Measurements from ENCODE around the gene C16orf92. TPM values are rescaled to one million over a fixed set of nuclear protein-coding genes. Genes with fewer than 3 reads are reported as not detected.

C16orf92 gene
- total RNA-seq, 3 donors from 2014 or later: not detected

DNA sequence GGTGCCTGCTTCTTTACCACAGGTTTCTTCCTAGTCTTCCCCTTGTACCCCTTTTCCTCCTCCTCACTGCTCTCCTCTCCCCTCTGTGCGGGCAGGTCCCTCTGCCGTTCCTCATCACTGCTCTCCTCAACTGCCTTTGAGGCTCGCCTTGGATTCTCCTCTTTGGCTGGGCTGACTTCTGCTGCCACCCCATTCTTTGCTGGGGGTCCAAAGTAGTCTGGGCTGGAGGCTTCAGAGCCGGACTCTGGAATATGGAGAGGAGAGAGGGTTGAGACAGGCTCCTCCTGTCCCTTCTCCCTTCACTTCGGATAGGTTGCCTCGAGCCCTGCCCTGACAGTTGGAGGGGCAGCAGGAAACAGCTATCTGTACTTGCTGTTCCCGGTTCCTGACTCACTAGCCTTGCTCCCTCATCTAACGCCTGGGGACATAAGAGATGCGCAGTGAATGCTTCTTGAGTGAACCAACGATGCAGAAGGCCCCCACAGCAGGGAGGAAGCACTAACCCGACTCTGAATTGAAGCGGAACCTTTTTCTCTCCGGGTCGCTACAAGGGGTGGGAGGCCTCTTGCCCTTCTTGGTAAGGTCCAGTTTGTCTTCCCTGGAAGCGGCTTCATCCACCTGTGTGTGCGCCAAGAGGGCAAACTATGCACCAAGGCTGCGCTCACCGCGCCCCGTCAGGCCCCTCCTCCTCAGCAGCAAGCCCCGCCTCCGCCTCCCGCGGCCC, 28.2 kb upstream of the C16orf92 start:
- DNase-seq (peak; percentile 66), ATAC-seq (peak; percentile 47 to 59)
- H3K36me3 Mint-ChIP-seq (ENCODE audit: insufficient read depth): peaks cover 23% of the 10 kb centered on the region
- peaks cover 36% of the 10 kb centered on the region for H3K4me1 Mint-ChIP-seq (ENCODE audit: low read depth)
- no peaks in the 10 kb centered on the region for H3K9me3 Mint-ChIP-seq
- H3K27me3 Mint-ChIP-seq (ENCODE audit: low read depth): no peaks in the 10 kb centered on the region
- H3K4me3 Mint-ChIP-seq: peak overlapping the region; percentile 98

DNA sequence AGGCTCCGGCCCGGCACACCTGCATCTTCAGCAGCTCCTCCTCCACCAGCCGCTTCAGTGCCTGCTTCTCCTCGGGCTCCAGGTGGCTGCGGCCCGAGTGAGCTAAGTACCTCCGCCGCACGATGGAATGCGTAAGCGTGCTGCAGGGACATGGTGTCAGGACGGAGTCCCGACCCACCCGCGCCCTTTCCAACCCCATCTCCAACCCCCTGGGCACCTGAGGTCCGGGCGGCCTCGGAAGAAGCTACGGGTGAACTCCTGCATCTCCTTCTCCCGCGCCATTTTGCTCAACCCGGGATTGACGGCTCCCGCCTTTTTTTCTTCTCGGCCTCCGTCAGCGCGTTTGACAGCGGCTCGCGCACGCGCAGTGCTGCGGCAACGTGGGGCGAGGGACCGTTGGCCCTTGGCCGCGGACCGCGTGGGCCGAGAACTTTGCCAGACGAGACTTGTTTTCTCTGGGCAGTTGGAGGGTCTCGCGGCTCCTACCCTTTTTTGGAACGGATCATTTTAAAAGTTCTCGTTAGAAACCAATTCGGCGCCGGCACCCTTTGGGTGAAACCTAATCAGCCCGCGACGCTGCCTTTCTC, 27.6 kb upstream of the C16orf92 start, which contains the start of gene HIRIP3:
Gene HIRIP3 (minus strand): TSS at position 294 of the 587 bp plus-strand sequence. CDS start 12 bp downstream, at position 282.
- H3K36me3 Mint-ChIP-seq (ENCODE audit: insufficient read depth): peaks cover 21% of the 10 kb centered on the region

DNA sequence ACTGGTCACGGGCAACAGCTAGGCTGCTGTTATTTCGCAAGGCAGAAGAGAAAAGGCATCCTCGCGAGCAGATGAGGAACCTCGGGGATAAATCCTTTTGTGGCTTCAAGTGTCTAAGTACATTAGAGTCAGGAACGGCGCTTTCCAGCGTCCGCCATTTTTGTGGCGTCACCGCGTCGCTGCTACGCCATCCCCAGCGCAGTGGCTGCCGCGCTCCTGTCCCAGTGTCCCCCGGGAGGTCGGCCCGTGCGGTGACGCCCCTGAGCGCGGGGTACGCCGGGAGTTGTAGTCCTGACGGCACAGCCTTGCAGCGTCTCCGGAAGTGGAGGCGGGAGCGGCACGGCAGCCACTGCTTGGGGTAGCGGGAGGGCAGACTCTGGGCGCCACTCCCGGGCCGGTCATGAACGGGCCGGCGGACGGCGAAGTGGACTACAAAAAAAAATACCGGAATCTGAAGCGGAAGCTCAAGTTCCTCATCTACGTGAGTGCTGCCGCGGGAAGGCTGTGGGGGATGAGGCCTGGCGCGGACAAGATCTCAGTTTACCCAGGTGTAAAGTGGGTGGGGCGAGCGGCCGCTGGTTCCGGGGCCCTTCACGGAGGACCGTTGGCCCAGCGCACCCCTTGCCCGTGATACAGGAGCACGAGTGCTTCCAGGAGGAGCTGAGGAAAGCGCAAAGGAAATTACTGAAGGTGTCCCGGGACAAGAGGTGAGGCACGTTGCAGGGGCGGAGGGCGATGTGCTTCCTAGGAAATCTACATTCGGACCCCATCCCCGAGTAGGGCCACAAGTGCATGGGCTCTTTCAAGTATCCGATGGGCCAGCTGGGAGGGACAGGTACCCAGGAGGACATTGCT, 26.9 kb upstream of the C16orf92 start, which contains the start of gene INO80E:
Gene INO80E (plus strand): TSS at position 331 of the 855 bp plus-strand sequence. CDS start 70 bp downstream, at position 401.
- no peaks in the 10 kb centered on the region for H3K27me3 Mint-ChIP-seq (ENCODE audit: low read depth)
- H3K4me3 Mint-ChIP-seq: peak within 1 kb of the TSS; percentile 98
- H3K36me3 Mint-ChIP-seq (ENCODE audit: insufficient read depth): peaks cover 21% of the 10 kb centered on the region
- peaks cover 36% of the 10 kb centered on the region for H3K4me1 Mint-ChIP-seq (ENCODE audit: low read depth)
- H3K9me3 Mint-ChIP-seq: no peaks in the 10 kb centered on the region
- ATAC-seq: peak; percentile 97
- peak; percentile 99 for DNase-seq

More for the DNA sequence above, 27.6 kb upstream of the C16orf92 start, which contains the start of gene HIRIP3:
- Mint-ChIP-seq H3K9me3 (no peaks in the 10 kb centered on the region), H3K4me1 (ENCODE audit: low read depth) (peaks cover 36% of the 10 kb centered on the region), H3K4me3 (peak within 1 kb of the TSS; percentile 98), H3K27me3 (ENCODE audit: low read depth) (no peaks in the 10 kb centered on the region)
- DNase-seq (peak; percentile 79), ATAC-seq (peak; percentile 64 to 72)

DNA sequence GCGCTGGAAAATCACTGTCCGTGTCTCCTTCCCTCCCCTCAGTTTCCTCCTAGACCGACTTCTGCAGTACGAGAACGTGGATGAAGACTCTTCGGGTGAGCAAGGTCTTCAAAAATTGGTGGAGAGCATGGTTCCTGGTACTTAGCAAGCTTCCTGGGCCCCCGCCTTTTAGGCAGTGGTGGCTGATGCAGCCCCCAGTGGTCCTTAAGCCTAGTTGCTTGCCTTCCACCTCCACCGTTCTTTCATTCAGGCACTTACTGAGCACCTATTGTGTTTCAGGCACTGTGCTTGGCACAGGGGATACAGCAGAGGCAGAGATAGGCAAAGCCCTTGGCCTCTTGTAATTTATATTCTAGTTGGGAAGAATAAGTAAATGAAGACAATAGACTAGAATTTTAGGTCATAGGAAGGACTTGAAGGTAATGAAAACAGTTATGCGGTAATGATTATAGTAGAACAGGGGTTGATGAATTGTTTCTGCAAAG, 26.2 kb upstream of the C16orf92 start:
- H3K9me3 Mint-ChIP-seq: no peaks in the 10 kb centered on the region
- H3K36me3 Mint-ChIP-seq (ENCODE audit: insufficient read depth): peaks cover 21% of the 10 kb centered on the region
- H3K4me1 Mint-ChIP-seq (ENCODE audit: low read depth): peaks cover 36% of the 10 kb centered on the region
- H3K4me3 Mint-ChIP-seq: peak overlapping the region; percentile 98
- ATAC-seq: no peak
- no peaks in the 10 kb centered on the region for H3K27me3 Mint-ChIP-seq (ENCODE audit: low read depth)
- DNase-seq: no peak

DNA sequence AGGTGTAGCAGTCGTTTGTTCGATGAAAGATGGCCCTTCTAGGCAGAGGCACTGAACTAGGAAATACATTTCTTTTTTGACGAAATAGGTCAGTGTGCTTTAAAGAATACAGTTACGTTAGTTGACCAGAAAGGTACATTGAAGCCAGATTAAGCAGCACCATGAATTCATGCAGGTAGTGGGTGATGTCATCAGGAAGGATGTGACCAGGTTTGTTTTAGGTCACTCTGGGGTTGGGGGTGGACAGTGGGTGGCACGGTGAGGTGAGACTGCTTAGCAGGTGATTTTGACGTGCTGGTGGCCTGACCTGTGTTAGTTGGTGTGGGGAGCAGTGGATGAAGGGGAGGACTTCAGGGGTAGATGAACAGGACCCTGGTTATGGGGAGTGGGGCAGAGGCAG, 23.4 kb upstream of the C16orf92 start:
- DNase-seq (no peak), ATAC-seq (no peak)
- Mint-ChIP-seq H3K4me3 (no peak overlapping the region), H3K9me3 (no peaks in the 10 kb centered on the region), H3K36me3 (ENCODE audit: insufficient read depth) (peaks cover 11% of the 10 kb centered on the region), H3K27me3 (ENCODE audit: low read depth) (no peaks in the 10 kb centered on the region), H3K4me1 (ENCODE audit: low read depth) (peaks cover 27% of the 10 kb centered on the region)

DNA sequence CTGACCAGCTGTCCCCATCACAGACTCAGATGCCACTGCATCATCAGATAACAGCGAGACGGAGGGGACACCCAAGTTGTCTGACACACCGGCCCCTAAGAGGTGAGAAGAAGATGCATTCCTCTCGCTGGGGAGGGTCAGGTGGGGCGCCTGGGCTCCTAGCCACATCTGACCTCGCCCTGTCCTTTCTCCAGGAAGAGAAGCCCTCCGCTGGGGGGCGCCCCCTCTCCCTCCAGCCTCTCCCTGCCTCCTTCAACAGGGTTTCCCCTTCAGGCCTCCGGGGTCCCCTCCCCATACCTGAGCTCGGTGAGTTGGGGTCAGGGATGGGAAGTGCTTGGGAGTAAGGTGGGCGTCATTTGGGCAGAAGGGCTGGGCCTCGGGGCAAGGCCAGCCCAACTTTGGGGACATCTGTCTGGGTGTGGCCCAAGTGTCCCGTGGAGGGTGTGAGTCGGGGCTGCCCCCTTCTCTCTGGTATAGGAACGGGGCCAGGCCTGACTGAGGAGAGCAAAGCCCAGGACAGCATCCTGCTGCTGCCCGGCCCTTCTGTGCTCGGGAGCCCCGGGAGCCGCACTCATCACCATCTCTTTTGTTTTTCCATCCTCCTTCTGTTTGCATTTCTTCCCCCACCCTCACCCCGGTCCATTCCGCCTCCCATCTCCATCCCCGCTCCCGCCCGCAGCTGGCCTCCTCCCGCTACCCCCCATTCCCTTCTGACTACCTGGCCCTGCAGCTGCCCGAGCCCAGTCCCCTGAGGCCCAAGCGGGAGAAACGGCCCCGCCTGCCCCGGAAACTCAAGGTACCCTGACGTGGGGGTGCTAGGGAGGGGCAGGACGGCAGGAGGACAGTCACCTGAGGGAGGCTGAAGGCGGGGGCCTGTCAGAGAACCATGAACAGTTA, 22.0 kb upstream of the C16orf92 start:
- no peaks in the 10 kb centered on the region for H3K27me3 Mint-ChIP-seq (ENCODE audit: low read depth)
- no peaks in the 10 kb centered on the region for H3K9me3 Mint-ChIP-seq
- peaks cover 15% of the 10 kb centered on the region for H3K4me1 Mint-ChIP-seq (ENCODE audit: low read depth)
- DNase-seq (no peak), ATAC-seq (no peak)
- peaks cover 11% of the 10 kb centered on the region for H3K36me3 Mint-ChIP-seq (ENCODE audit: insufficient read depth)
- no peak overlapping the region for H3K4me3 Mint-ChIP-seq

DNA sequence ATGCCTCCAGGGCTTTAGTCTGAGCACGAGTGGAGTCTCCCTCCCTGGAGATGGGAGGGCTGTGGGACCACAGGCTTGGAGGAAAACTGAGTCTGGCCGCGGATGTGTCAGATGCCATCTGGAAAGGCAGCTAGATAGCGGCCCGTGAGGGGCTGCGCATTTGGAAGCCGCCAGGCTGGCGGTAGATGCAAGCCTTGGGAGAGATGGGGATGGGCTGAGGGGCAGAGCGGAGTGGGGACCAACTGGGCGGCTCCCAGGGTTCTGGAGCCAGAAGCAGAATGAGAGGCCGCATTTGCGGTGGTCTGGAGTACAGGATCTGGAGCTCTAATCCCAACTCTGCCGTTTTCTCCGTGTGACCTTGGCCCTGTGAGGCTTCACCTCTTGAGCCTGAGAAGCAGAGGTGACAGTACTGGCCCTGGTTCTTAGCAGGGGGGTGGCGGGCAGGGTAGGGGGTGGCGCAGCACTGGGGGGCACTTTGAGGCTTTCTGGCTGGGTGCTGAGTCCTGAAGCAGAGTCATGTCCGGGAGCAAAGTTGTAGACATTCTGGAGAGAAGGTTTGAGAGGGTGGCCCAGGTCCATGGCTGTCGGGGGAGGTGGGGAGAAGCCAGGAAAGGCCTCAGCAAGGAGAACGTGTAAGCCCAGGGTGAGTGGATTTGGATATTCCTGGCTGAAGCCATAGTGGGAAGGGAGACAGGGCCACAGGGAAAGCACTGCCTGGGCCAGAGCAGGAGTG, 20.2 kb upstream of the C16orf92 start:
- H3K27me3 Mint-ChIP-seq (ENCODE audit: low read depth): no peaks in the 10 kb centered on the region
- peaks cover 11% of the 10 kb centered on the region for H3K36me3 Mint-ChIP-seq (ENCODE audit: insufficient read depth)
- H3K4me1 Mint-ChIP-seq (ENCODE audit: low read depth): peaks cover 8% of the 10 kb centered on the region
- no peak overlapping the region for H3K4me3 Mint-ChIP-seq
- no peak for ATAC-seq
- no peak for DNase-seq
- H3K9me3 Mint-ChIP-seq: no peaks in the 10 kb centered on the region

DNA sequence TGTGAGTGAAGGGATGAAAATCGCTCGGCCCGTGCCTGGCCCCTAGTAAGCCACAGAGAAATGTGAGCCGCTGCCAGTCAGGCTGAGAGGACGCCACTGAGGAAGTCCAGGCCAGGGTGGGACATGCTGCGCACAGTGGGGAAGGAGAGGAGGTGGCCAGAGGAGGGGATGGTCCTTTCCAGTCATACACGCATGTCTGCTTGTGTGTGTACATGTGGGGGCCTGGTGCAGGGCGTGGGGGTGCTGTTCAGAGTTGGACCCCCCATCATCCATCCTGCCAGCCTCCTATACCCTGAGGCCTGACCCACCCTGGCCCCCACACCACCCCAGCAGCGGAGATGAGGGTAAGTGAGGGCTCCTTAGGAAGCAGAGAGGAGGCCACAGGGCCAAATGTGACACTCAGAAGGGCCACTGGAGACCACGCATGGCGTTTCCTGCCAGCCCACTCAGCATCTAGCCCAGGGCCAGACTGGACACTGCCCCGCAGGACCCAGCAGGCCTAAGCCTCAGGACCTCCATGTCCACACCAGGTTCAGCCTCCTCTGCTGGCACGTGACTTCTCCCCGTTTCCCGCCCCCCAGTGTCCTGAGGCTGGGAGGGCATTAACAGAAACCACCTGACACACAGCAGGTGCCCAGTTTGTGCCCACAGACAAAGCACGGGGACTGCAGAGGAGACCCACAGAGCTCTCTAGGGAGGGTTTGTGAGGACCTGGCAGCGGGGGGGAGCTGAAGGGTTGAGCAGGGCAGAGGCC, 19.2 kb upstream of the C16orf92 start:
- H3K36me3 Mint-ChIP-seq (ENCODE audit: insufficient read depth): peaks cover 8% of the 10 kb centered on the region
- DNase-seq (no peak), ATAC-seq (no peak)
- no peak overlapping the region for H3K4me3 Mint-ChIP-seq
- no peaks in the 10 kb centered on the region for H3K9me3 Mint-ChIP-seq
- H3K4me1 Mint-ChIP-seq (ENCODE audit: low read depth): peaks cover 3% of the 10 kb centered on the region
- peaks cover 4% of the 10 kb centered on the region for H3K27me3 Mint-ChIP-seq (ENCODE audit: low read depth)

DNA sequence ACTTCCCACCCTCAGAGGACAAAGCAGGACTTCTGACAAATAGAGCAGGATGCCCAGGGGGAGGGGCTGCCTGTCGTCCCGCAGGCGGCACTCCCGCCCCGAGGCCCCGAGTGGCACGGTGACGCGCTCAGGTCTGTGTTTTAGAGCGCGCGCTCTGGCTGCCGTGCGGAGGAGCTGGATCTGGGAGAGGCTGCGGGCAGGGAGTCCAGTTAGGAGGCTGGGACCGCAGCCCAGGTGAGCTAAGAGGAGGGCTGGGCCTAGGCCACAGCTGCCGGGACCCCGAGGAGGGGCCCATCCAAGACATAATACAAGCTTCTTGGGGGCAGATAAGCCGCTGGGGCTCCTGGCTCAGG, 18.6 kb upstream of the C16orf92 start:
- no peak overlapping the region for H3K4me3 Mint-ChIP-seq
- ATAC-seq: no peak
- H3K4me1 Mint-ChIP-seq (ENCODE audit: low read depth): peaks cover 3% of the 10 kb centered on the region
- H3K36me3 Mint-ChIP-seq (ENCODE audit: insufficient read depth): peaks cover 3% of the 10 kb centered on the region
- H3K27me3 Mint-ChIP-seq (ENCODE audit: low read depth): peaks cover 4% of the 10 kb centered on the region
- DNase-seq: no peak
- H3K9me3 Mint-ChIP-seq: no peaks in the 10 kb centered on the region

DNA sequence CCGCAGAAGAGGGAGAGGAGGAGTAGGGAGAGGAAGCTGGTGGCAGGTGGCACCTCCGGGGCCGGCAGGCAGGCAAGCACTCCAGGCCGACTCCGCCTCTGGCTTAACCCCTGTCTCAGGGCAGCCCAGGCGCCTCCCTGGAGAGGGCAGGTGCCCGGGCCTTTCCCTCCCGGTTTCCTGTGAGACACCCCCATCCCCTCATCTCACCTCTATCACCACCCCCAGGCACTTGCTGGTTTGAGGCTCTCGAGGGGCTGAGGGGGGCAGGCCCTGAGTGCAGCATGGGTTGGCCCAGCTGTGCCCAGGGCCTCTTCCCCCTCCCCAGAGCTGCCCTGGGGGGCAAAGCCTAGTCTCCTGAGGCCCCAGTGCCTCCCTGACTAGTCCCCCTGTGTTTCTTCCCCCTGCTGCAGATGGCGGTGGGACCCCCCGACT, 18.2 kb upstream of the C16orf92 start:
- no peak for ATAC-seq
- H3K27me3 Mint-ChIP-seq (ENCODE audit: low read depth): peaks cover 4% of the 10 kb centered on the region

DNA sequence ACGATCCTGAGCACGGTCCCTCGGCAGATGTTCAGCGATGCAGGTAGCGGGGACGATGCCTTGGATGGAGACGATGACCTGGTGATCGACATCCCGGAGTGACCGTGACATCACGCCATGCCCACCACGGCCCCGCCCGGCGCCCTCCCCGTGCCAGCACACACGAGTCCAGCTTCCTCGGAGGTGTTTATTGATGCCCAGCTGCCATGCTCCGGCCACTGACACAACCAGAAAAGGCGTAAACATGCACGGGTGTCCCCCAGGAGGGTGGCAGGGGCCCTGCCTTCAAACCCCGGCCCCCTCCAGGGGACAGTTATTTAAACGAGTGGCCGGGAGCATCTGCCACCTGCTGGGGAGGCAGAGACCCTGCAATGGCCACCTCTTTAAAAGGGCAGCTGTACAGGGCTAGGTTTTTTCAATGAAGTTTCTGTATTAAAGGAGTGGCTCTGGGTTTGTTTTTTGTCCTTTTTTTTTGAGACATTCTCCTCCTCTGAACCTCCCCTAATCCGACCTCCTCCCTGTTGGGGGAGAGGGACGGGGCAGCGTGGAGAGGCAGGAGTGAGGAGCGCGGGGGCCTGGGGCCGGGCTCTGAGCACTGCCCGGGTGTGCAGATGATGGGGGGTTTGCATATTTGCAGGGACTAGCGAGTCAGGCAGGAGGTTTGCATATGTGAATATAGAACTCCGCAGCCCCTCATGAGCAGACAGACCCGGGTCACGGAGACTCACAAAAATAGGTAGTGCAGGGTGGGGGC, 17.5 kb upstream of the C16orf92 start:
- peak; percentile 58 to 59 for ATAC-seq
- no peaks in the 10 kb centered on the region for H3K9me3 Mint-ChIP-seq
- H3K4me3 Mint-ChIP-seq: no peak overlapping the region
- H3K4me1 Mint-ChIP-seq (ENCODE audit: low read depth): peaks cover 4% of the 10 kb centered on the region
- H3K36me3 Mint-ChIP-seq (ENCODE audit: insufficient read depth): no peaks in the 10 kb centered on the region
- peaks cover 10% of the 10 kb centered on the region for H3K27me3 Mint-ChIP-seq (ENCODE audit: low read depth)
- DNase-seq: peak; percentile 27

More for the DNA sequence above, 18.2 kb upstream of the C16orf92 start:
- H3K4me3 Mint-ChIP-seq: no peak overlapping the region
- no peaks in the 10 kb centered on the region for H3K9me3 Mint-ChIP-seq
- H3K36me3 Mint-ChIP-seq (ENCODE audit: insufficient read depth): no peaks in the 10 kb centered on the region
- H3K4me1 Mint-ChIP-seq (ENCODE audit: low read depth): no peaks in the 10 kb centered on the region
- no peak for DNase-seq

DNA sequence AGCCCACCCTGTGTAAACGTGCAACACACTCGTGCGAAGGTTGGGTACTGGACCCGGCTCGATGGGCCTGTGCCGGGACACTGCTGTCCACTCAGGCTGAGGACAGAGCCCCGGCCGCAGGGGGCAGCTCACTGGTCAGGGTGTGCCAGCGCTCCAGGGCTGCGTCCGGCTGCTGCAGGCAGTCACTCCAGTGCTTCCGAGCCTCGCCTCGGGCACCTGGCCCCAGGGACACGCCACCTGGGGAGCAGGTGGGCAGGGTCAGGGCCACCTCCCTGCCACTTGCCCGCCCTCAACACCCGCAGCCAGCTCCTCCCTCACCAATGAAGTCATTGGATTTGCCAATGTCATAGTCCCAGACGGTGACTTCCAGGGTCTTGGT, 16.9 kb upstream of the C16orf92 start:
- H3K4me3 Mint-ChIP-seq: no peak overlapping the region
- H3K9me3 Mint-ChIP-seq: no peaks in the 10 kb centered on the region
- ATAC-seq (no peak), DNase-seq (no peak)
- H3K36me3 Mint-ChIP-seq (ENCODE audit: insufficient read depth): no peaks in the 10 kb centered on the region
- H3K4me1 Mint-ChIP-seq (ENCODE audit: low read depth): peaks cover 5% of the 10 kb centered on the region
- peaks cover 11% of the 10 kb centered on the region for H3K27me3 Mint-ChIP-seq (ENCODE audit: low read depth)
